ENCODE data around the gene INPP5B.

GRCh38 chr1:37817481-37817880 is 129.4 kb downstream of the INPP5B start:
- TF ChIP-seq SPI1 (IDR thresholded peaks at IDR 0.05; ENCODE audit: borderline replicate concordance, low read depth, low read length) (no peak), KAT2B (IDR thresholded peaks at IDR 0.05; ENCODE audit: low read depth, low read length) (no peak), MYC (IDR thresholded peaks at IDR 0.05; ENCODE audit: low read depth, low read length) (no peak), MYC (CRISPR knock-in tag; IDR thresholded peaks at IDR 0.05; ENCODE audit: borderline replicate concordance, low read depth) (no peak)

All from K562 (cell line).